Tibial nerve (tissue), 4 donors: Measurements from ENCODE around the gene RAB5IF.

Experiments
- EP300 ChIP-seq, 2 donors: sonication (generic); formaldehyde crosslinking; IDR thresholded peaks; one replicate each; pipeline ENCODE4 v1.6.1; 2017; ENCODE audit warnings: antibody characterized with exemption in 2 of 2, mild to moderate bottlenecking in 1 of 2
- TF ChIP-seq, protein P1 (sequence below), 5 experiments: fragments of 200-600 bp in 3 of 5; fragments of 450-650 bp in 2 of 5; sonication (generic) in 3 of 5; IDR thresholded peaks; one replicate each; pipeline ENCODE4 v1.5.1; 2016 to 2019; ENCODE audit warnings: antibody characterized with exemption in 5 of 5, mild to moderate bottlenecking in 3 of 5, moderate library complexity in 2 of 5

DNA sequence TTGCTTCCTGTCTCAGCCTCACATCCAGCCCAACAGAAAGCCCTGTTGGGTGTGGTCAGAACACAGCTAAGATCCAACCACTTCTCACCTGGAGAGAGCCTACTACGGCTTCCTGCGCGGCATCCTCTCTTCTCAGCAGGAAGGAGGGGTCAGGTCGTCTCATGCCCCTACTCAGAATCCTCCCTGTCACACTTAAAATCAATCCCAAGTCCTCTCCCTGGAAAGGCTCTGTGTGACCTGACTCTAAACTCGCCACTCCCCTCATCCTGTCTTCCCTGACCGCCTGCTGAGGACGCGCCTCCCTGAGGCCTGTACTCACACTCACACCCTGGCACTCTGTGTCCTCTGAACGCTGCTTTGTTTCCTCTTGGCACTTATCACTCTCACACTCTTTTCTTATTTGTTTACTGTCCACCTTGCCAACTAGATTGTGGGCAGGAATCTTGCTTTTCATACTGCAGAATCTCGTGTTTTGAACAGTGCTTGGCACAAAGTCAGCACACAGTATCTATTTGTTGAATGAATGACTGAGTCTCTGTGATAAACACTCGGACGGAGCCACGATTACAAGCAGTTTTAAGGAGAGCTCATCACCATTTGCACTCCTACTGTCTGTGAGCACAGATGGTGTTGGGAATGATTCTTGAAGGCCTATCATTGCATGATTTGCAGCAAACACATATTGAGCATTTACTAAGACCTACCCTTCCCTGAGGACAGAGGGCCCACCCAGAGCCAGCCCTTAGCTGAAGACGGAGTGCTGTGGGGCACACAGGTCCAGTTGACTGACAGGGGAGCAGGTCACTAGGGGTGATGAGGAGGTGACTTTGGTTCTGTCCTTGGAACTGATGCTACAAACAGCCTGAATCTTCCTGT, 18.7 kb downstream of the RAB5IF start:
- TF ChIP-seq, protein P1, sequence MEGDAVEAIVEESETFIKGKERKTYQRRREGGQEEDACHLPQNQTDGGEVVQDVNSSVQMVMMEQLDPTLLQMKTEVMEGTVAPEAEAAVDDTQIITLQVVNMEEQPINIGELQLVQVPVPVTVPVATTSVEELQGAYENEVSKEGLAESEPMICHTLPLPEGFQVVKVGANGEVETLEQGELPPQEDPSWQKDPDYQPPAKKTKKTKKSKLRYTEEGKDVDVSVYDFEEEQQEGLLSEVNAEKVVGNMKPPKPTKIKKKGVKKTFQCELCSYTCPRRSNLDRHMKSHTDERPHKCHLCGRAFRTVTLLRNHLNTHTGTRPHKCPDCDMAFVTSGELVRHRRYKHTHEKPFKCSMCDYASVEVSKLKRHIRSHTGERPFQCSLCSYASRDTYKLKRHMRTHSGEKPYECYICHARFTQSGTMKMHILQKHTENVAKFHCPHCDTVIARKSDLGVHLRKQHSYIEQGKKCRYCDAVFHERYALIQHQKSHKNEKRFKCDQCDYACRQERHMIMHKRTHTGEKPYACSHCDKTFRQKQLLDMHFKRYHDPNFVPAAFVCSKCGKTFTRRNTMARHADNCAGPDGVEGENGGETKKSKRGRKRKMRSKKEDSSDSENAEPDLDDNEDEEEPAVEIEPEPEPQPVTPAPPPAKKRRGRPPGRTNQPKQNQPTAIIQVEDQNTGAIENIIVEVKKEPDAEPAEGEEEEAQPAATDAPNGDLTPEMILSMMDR (IDR thresholded peaks at IDR 0.05) = no peak
- no peak for TF ChIP-seq EP300 (IDR thresholded peaks at IDR 0.05)
